NCI-H1417 (cell line): Measurements from ENCODE around the gene OTOGL.

Source experiments
- DNase-seq, 3 experiments: peaks; one replicate each; lab custom pipeline; 2025; lab: John Stamatoyannopoulos, UW

OTOGL gene

GRCh38 chr12:80120994-80121393 is 21.7 kb downstream of the OTOGL start:
- no peak for DNase-seq

DNA sequence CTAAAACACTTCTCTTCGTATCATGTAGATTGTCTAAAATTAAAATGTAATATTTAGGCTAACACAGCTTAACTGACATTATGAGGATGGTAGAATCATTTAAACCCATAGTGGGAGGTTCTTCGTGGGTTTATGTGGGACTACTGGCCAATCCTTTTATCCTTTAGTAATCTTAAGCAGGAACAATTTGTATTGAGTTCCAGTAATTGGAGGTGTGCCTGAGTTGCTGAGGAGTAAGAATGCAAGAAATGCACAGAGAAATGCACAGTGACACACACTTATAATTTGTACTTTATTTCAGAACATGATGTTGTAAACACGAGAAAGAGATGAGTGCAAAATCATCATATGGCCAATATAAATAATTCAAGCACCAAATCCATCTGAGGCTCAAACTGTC is 22.3 kb downstream of the OTOGL start:
- no peak for DNase-seq

DNA sequence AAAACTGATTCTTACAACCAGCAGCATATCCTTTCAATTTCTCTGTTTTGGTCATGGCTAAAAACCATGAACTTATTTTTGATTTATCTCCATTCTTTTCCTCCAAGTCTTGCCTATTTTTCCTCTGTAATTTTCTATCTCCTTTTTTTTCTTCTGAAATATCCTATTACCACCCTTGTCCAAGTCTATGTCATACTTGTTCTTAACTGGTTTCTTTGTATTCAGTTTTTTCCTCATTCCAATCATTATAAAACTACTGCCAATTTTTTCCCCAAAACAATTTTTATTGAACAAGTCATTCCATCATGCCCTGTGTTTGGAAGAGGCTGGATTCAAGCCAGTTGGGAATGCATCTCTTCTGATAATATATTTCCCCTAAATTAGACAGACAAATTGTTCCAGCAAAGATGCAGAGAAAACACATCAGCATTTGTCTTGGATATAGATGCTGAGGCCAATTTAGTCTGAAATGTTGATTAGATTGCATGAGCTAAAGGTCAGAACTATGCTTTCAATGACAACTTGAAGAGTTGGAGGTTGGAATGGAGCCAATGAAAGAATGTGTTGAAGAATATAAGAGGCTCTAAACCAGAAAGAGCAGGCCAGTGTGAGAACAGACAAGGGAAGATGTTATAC is 30.7 kb downstream of the OTOGL start:
- no peak for DNase-seq

GRCh38 chr12:80135624-80136023 is 36.3 kb downstream of the OTOGL start:
- no peak for DNase-seq

GRCh38 chr12:80140005-80140404 is 40.7 kb downstream of the OTOGL start:
- DNase-seq = no peak

- no peak for DNase-seq
These were observed 43.3 kb downstream of the OTOGL start for GRCh38 chr12:80142640-80143039.

DNA sequence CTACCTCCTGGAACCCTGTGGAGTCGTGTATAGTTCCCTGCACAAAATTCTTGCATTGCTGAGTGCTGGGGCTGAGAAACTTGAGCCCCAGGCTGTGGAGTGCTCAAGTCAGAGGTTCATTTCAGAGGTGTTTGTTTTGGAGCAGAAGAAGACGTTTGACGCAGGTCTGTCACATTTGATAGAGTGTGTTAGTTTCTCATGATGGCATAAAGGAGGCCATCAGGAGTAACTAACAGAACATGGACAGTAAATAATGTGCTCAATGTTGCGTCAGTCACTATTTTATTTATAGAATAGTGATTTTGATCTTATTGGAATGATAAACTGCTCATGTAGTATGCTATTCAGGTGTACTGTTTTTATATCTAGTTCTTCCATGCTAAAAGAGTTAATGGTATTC is 44.2 kb downstream of the OTOGL start:
- DNase-seq = no peak

DNA sequence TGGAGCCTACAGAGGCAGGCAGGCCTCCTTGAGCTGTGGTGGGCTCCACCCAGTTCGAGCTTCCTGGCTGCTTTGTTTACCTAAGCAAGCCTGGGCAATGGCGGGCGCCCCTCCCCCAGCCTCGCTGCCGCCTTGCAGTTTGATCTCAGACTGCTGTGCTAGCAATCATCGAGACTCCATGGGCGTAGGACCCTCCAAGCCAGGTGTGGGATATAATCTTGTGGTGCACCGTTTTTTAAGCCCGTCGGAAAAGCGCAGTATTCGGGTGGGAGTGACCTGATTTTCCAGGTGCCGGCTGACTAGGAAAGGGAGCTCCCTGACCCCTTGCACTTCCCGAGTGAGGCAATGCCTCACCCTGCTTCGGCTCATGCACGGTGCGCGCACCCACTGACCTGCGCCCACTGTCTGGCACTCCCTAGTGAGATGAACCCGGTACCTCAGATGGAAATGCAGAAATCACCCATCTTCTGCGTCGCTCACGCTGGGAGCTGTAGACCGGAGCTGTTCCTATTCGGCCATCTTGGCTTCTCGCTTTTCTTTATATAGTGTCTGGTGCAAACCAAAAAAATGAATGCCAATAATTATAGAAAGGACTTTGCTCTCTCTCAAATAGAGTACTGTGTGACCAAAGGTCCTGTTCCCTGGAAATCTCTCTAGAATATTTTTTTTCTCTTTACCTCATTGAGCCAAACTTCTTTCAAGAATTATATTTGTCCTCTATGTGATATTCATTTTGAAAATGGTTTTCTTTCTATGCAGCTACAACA is 50.4 kb downstream of the OTOGL start:
- DNase-seq = peak; percentile 29 to 53 (median 38)

DNA sequence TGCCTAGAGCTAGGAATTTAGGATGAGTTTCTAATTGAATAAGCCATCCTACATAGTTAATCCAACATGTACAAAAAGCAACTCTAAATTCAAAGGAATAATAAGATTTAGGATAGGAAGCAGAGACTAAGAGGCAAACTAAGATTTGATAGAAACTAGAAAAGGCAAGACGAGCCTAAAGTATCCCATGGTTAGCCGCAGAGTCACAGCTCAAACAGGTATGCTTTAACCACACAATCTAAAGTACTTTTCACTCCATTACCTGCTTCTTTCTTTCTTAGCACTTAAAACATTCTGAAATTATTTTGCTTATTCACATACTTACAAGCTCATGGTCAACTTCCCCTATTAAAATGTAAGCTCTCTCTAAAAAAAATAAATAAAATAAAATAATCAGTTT is 51.8 kb downstream of the OTOGL start:
- no peak for DNase-seq

- peak in 1 of 3 experiments; percentile 50 for DNase-seq
These were observed 54.9 kb downstream of the OTOGL start for GRCh38 chr12:80154261-80154660.

GRCh38 chr12:80156306-80156705 is 57.0 kb downstream of the OTOGL start:
- no peak for DNase-seq

GRCh38 chr12:80157645-80158044 is 58.3 kb downstream of the OTOGL start:
- DNase-seq = no peak

GRCh38 chr12:80161612-80162011 is 62.3 kb downstream of the OTOGL start:
- DNase-seq = no peak

DNA sequence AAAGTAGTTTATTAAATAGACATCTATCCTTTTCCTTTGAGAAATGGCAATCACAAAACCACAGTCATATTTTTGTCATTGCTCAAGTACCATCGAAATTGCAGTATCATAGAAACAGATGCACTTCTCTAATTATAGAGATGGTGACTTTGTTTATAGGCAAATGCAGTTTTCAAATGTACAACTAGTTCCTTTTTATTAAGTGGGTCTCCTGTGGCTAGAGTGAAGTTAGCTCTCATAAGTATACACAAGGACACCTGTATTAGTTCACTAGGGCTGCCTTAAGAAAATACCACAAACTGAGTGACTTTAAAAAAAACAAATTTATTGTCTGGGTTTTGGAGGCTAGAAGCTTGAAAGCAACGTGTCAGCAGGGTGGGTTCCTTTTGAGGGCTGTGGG is 62.8 kb downstream of the OTOGL start:
- DNase-seq = peak in 1 of 3 experiments; percentile 29

DNA sequence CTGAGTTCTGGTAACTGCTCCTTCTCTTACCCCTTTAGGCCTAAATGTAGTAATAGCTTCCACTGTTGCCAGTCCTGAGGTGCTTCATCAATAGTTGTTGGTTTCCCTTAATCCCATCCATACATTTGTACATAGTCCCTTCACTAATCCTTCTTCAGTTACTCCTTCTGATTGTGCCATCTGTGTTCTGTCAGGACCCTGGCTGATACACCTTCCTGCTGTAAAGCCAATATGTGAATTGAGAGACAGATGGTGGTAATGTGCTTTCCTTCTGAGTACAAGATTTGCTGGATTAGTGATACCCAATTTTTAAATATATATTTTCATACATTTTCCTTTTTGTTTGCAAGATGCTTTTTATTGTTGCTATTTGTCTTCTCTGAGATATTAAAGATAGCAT is 66.4 kb downstream of the OTOGL start:
- no peak for DNase-seq

DNA sequence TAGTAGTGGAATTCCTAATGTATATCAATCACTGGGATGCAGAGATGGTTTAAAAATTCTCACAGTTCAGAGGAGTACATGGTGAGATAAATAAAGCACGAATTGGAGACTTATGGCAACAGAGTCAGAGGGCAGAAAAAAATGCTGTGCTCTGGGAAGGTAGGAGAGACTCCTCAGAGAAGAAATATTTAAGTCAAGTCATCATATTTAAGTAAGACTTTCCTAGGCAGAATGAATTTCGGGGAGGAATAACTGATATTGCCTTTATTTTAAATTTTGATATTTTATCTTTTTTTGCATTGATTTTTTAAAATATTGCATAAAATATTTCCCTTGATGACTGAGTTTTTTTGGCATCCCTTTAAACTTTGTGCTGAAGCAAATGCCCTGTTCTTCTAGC is 67.4 kb downstream of the OTOGL start:
- no peak for DNase-seq

DNA sequence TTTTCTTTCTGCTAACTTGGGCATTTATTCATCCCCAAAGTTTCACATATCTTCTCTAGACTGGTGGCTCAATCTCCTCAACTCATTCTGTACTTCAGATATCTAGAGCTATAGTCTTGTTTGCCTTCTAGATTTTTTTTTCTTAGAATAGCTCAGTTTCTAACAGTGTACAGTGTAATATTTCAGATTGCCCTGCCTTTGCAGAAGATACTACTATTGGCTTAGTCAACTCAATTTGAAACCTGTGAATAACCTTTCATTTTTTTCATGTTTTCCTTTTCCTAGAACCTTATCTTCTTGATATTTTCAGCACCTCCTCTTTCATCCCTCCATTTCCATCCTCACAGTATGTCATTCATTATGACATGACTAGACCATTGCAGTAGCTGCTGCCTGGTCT is 69.6 kb downstream of the OTOGL start:
- DNase-seq = no peak

- DNase-seq = no peak
These were observed 71.6 kb downstream of the OTOGL start for GRCh38 chr12:80170915-80171314.

DNA sequence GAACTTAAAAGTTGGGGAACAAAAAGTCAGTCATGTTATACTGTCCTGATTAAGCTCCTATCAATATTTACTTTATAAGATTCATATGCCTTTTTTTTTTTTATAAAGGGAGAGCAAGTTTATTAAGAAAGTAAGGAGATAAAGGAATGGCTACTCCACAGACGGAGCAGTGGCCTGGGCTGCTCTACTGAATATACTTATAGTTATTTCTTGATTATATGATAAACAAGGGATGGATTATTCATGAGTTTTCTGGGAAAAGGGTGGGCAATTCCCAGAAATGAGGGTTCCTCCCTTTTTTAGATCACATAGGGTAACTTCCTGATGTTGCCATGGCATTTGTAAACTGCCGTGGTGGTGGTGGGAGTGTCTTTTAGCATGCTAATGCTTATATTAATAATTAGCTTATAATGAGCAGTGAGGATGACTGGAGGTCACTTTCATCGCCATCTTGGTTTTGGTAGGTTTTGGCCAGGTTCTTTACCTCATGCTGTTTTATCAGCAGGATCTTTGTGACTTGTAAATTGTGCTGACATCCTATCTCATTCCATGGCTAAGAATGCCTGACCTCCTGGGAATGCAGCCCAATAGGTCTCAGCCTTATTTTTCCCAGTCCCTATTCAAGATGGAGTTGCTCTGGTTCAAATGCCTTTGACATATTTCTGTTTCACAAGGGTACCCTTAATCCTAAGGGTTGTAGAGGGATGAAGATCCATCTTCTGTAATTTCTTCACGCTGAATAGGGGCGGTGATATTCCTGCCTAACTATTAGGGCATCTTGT is 73.9 kb downstream of the OTOGL start:
- no peak for DNase-seq

- no peak for DNase-seq
These were observed 76.1 kb downstream of the OTOGL start for GRCh38 chr12:80175307-80175930.

DNA sequence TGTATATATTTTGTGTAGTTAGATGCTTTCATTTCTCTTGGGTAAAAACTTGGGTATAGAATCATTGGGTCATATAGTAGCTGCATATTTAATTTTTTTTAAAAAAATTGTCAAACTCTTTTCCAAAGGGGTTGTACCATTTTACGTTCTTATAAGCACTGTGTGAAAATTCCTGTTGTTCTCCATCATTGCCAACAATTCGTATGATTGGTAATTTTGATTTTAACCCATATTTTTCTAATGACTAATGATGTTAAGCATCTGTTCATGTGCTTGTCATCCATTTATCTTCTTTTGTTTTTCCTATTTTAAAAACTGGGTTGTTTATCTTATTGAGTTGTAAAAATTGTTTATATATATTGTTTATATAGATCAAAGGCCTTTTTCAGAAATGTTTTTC is 77.4 kb downstream of the OTOGL start:
- no peak for DNase-seq

DNA sequence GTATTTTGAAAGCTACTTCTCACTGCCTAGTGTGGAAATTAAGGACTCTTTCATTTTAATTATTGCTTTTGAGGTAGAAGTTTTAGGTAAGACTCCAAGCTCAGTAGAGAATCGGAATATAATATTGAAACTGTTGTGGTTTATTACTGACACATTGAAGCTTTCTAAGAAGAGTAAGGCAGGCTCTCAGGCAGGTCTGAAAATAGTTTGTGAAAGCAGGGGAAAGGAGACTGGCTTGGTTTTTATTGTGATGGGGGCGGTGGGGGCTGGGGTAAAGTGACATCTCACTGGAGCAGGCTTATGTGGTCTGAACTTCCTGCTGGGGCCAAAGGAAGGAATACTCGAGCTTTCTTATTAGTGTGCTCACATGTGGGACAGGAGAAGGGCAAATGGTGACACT is 79.5 kb downstream of the OTOGL start:
- no peak for DNase-seq

DNA sequence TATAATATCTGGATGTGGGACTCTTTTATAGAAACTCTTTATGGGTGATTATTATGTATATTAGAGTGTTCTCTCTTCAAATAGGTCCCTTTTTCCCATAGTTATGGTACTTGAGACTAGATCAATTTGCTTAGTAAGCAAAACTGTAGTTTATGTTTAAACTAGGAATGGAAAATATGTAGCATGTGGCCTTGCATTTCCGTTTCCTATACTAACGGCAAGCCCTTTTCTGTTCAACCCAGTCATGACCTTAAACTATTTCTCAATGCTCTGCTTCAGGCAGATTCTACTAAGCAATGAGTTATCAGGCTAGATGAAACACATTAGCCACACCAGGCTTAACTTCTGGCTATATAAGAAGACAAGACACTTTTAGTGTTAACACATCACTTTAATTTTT is 84.6 kb downstream of the OTOGL start:
- no peak for DNase-seq
